ENCODE results near the gene MEIS1.

DNA sequence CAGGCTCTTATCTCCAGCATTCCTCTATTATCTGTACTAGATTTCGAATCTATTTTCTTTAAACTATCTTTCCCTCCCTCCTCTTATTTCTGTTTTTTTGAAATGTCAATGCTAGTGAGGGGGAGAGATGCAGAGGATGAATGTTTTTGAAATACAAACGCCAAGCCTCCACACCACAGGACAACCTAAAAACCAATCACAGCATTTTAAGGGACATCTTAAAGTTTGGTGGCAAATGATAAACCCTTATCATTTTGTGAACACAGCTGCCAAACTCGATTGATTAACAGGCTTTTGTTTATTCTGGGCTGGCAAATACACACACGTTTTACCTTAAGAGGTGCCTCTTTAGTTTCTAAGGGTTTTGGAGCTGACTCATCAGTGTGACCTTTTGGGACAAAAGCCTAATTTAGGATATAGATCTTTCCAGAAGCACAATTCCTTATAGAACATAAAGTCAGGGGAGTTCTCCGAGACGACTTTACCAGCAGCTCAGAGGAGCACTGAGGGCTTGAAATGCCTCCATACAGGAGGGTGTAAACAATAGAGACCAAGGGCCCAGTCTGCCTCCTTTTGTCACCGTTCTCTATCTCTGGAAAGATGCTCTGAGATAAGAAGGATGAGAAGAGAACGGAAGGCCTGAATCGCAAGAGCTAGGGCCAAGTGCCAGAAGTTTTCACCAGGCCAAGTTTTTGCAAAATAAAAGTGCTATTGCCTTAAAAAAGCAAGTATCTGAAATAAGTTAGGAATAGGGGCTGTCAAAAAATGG, 4.2 kb upstream of the MEIS1 start:
- TF ChIP-seq CTCF (IDR thresholded peaks at IDR 0.05; ENCODE audit: low read depth, low read length, poor library complexity, severe bottlenecking) (no peak), EZH2phosphoT487 (IDR thresholded peaks at IDR 0.05; ENCODE audit: borderline replicate concordance, low read length) (no peak)
